ENCODE data around the gene STT3B.

The STT3B gene

DNA sequence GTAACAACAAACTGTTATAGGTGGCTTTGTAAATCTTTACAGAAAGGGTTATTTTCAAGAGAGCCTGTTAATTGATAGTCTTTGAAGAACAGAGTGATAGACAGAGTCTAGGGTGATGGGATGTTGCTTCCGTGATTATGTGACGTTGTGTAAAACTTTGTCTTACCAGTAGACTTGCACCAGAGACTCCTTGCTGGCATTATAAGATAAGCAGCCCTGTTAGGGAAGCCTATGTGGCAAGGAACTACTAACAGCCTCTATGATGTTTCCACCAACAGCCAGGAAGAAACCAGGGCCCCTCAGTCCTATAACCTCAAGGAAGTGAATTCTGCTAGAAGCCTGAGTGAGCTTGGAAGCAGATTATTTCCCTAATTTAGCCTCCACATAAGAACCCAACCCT, 18.9 kb downstream of the STT3B start:
- DNase-seq (ENCODE audit: low read depth, low spot score) = no peak

GRCh38 chr3:31552103-31552502, 19.4 kb downstream of the STT3B start:
- DNase-seq (ENCODE audit: low read depth, low spot score) = no peak

DNA sequence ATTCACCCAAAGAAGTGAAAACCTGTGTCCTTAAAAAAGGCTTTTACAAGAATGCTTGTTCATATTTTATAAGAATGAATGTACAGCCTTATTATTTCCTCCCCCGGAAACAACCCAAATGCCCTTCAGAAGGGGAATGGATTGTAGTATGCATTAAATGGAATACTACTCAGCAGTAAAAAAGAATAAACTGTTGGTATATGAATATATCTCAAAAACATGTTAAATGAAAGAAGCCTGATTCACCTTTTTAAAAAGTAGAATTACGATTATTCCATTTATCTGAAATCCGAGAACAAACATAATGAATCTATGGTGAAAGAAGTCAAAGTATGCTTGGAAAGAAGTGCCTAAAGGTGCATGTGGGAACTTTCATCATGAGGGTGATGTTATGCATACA, 20.5 kb downstream of the STT3B start:
- DNase-seq (ENCODE audit: low read depth, low spot score) = no peak

GRCh38 chr3:31555204-31555603, 22.5 kb downstream of the STT3B start:
- DNase-seq (ENCODE audit: low read depth, low spot score) = no peak

- DNase-seq (ENCODE audit: low read depth, low spot score) = no peak
These were observed 27.3 kb downstream of the STT3B start for GRCh38 chr3:31559872-31560534.

DNA sequence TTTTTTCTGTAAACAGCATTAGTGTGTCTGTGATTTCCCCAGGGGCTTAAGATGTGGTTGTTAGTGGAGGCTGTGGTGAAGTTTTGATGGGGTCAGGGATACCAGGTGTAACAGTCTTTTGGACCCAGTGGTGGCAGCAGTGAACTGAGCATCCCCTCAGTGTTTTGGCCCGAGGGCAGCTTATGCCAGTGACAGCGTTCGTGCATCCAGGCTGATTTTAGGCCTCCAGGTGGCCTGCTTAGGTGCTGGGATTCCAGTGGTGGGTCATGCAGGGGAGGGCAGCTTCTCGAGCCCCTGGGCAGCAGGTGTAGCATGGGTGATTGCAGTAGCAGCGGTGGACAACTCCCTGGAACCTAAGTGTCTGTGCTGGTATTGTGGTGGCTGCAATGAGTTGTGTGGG, 29.2 kb downstream of the STT3B start:
- no peak for DNase-seq (ENCODE audit: low read depth, low spot score)

- no peak for DNase-seq (ENCODE audit: low read depth, low spot score)
These were observed 29.8 kb downstream of the STT3B start for GRCh38 chr3:31562525-31562924.

DNA sequence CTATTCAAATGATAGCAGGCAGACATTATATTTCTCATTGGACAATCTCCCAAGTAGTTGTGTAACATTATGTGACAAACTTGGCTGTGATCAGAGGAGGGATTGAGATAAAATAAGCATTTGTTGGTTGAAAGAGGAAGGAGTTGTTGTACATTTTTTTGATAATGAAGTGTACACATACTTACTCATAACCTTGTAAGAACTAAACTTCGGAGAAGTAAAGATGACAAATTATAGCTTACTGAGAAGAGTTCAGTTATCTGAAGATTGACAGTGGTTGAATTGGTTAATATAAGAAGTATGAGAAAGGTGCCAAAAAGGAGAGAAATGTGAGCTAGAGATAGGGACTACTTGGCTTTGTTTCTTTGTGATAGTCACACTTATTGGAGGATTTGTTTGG, 32.6 kb downstream of the STT3B start:
- DNase-seq (ENCODE audit: low read depth, low spot score) = peak; percentile 7

DNA sequence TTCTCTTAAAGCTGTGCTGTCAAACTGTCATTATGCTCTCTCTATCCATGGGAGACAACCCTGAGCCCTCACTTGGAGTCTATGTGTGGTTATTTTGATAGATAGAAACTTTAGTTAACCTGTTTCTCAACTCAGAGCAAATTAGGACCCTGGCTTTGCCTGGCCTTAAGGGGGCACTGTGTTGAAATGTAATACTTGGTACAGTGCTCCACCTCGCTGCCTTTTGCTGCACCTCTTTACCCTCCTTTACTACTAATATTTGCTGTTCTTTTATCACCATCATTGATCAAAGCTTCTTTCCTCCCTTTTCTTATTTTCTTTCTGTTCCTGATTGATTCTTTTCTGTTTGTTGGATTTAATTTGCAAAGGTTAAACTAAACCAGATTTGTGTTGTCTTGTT, 34.3 kb downstream of the STT3B start:
- DNase-seq (ENCODE audit: low read depth, low spot score) = no peak

- DNase-seq (ENCODE audit: low read depth, low spot score) = no peak
These were observed 35.9 kb downstream of the STT3B start for GRCh38 chr3:31568649-31569048.

DNA sequence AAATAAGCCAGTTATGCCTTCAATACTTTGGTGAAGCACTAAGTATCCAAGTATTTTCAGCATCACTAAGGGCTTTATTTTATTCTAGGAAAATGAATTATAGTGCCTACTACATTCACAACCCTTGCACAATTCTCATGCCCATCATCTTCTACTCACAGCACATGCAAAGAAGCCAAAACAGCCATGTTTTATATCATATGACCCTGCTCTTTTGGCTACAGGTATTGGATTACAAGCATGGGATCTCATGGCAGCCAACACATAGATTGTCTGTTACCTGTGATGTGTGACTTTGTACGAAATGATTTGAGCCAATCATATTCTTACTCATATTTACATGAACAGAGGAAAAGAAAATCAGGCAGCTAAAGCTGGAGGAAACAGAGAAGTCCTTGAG, 38.6 kb downstream of the STT3B start:
- no peak for DNase-seq (ENCODE audit: low read depth, low spot score)

DNA sequence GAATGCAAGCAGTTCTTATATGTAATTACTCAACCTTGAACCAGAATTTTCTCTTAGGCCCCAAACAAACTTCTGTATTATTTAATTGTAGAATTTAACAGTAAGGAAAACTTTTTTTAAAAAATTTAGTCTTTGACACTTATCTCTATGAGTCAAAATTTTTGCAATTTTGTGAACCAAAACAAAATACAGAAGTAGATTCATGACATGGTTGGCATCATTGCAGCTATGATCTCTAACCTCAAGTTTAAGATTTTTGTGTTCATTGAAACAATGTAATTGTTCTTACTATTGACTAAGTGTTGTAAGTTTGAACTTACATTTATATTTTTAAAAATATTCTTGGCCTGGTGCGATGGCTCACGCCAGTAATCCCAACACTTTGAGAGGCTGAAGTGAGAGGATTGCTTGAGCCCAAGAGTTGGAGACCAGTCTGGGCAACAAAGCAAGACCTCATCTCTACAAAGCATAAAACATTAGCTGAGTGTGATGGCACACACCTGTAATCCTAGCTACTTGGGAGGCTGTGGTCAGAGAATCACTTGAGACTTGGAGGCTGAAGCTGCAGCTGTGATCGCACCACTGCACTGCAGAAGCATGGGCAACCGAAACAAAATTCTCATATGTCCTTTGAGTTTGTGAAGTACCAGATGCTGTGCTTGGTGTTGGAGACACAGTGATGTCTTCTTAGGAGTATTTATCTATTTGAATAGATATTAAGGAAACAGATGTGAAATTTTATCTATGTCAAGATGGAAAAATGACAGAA, 39.7 kb downstream of the STT3B start:
- no peak for DNase-seq (ENCODE audit: low read depth, low spot score)

DNA sequence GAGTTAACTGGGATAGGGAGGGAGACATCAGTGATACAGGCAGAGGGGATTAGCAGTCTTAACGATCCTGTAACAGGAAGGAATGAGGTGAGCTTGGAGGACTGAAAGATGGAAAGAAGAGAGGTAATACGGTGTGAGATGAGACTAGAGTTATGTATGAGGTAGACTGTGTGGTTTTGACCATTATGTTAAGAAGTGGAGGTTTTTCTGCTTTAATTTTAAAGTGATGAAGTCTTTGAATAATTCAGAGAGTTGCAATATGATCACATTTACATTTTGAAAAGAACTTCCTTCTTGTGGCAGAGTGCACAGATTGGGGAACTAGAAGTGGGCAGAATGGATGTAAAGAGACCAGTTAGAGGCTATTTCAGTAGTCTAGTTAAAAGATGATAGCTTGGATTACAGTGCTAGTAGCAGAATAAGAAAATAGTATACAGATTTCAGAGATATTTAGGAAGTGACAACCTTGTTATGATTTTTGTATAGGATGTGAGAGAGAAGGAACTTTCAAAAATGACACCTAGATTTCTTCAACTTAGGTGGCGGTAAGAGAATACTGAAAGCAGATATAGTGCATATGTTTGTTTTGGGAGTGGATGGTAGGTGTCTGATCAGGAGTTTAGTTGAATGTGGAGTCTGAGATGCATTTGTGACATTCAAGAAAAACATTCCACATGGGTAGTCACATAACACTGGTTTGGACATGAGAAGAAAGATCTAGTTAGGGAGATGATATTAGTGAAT, 40.5 kb downstream of the STT3B start:
- no peak for DNase-seq (ENCODE audit: low read depth, low spot score)

GRCh38 chr3:31575448-31575847, 42.7 kb downstream of the STT3B start:
- DNase-seq (ENCODE audit: low read depth, low spot score) = no peak

DNA sequence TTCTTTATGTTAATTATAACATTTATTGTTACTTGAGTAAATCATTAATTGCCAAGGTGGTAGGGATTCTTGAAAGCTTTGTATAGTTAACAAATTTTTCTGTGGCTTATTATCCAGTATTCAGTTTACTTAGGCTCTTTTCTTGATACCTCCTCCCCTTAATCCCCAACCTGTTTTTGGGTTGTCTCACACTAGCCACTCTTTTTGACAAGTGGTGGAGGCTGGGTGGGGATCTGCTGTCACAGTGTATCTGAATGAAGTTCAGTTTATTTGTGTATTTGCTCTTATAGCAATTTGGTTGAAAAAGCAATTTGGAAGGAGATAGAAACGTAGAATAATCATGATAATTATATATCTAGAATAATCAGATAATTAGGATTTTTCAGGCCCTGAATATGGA, 43.8 kb downstream of the STT3B start:
- no peak for DNase-seq (ENCODE audit: low read depth, low spot score)

- no peak for DNase-seq (ENCODE audit: low read depth, low spot score)
These were observed 44.5 kb downstream of the STT3B start for GRCh38 chr3:31577232-31577631.

GRCh38 chr3:31579828-31580227, 47.1 kb downstream of the STT3B start:
- DNase-seq (ENCODE audit: low read depth, low spot score) = no peak

GRCh38 chr3:31580645-31581044, 47.9 kb downstream of the STT3B start:
- DNase-seq (ENCODE audit: low read depth, low spot score) = no peak

DNA sequence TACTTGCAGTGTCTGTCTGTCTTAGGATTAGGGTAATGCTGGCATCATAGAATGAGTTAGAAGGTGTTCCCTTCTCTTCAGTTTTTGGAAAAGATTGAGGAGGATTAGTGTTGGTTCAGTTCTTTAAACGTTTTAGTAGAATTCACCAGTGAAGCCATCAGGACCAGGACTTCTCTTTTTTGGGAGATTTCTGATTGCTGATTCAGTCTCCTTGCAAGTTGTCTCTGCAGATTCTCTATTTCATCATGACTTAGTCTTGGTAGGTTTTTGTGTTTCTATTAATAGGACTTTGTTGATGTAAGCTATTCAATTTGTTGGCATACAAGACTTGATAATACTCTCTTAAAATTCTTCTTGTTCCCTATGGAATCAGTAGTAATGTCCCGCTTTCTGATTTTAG, 48.9 kb downstream of the STT3B start:
- no peak for DNase-seq (ENCODE audit: low read depth, low spot score)

DNA sequence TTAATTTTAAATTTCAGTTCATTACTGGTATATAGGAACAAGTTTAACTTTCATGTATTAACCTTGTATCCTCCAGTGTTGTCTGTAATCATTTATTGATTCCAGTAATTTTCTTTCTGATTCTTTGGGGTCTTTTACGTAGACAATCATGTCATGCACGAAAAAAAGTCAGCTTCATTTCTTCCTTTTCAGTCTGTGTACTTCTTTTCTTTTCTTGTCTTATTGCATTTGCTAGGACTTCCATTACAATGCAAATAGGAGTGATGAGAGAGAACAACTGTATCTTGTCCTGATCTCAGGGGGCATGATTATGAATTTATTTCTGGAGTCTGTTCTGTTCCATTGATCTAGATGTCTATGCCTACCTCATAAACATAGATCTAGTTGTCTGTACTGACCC, 56.5 kb downstream of the STT3B start:
- no peak for DNase-seq (ENCODE audit: low read depth, low spot score)

GRCh38 chr3:31590650-31591049, 57.9 kb downstream of the STT3B start:
- no peak for DNase-seq (ENCODE audit: low read depth, low spot score)

DNA sequence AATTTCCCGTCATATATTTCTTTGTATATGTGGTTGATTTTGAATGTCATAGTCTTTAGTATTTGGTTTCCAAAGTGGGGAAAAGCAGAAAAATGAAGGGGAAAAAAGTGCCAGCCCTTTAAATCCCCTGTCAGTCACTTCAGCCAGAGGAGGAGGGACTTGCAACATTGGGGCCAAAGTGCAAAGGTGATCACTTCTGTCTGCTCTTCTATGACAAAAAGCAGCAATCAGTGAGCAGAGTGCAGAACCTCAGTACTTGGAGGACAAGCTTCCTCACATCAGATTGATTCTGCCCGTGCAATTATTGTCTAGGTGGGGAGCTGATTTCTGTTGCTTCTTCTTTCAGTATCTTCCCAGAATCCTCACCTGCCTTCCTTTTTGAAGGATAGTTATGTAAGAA, 60.0 kb downstream of the STT3B start:
- DNase-seq (ENCODE audit: low read depth, low spot score) = no peak

DNA sequence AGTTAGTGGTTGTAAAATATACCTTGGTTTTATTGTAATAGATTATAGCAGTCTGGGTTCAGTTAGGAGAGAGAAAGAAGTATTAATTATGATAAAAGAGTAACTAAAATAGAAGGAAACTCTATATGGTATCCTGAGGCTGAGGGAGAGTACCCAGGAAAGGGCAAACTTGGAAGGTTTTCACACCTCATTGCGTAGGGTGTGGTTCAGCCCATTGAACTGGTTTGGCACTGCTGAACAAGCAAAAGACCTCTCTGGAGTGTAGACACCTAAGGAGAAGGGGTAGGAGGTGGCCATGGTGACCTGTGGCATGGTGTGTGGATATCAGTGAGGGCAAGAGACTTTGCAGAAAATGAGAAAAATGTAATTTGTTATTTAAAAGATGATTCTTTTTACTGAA, 63.5 kb downstream of the STT3B start:
- no peak for DNase-seq (ENCODE audit: low read depth, low spot score)
